IMR-90 (cell line): ENCODE data around the gene EHBP1L1. TPM values are rescaled to one million over a fixed set of nuclear protein-coding genes. Genes with fewer than 3 reads are reported as not detected.
A peak's percentile ranks its signal among the peaks of the same experiment; 100 is the strongest.

ENCODE experiments used
- ATAC-seq: fragments of 200-7000 bp; cut with Tn5 transposase; 2 replicates; pipeline ENCODE4 v1.9.1; 2020; ENCODE audit warnings: low read depth, mild to moderate bottlenecking, moderate library complexity
- BruUV-seq: library from RNA; stranded (reverse); fragments of 400-500 nt; replicated peaks from 2 replicates; lab custom pipeline; 2021; lab: Mats Ljungman, UMichigan
- CTCF ChIA-PET: fragments of 300-600 bp; formaldehyde crosslinking; extraction: SDS; loops from one replicate; lab custom pipeline; 2021; ENCODE audit warnings: antibody characterized with exemption; lab: Yijun Ruan, JAX
- POLR2A ChIA-PET: fragments of 300-600 bp; sonication (Branson Sonifier 250); formaldehyde crosslinking; loops from one replicate; lab custom pipeline; 2022; ENCODE audit warnings: antibody characterized with exemption; ENCODE audit not compliant: unreplicated experiment; lab: Charles Lee
- DNase-seq: peaks from one replicate; pipeline ENCODE4 v3.0.0; 2013
- H2AFZ ChIP-seq: replicated peaks from 2 replicates; pipeline ENCODE3; 2013; ENCODE audit warnings: low read length, mild to moderate bottlenecking; ENCODE audit not compliant: poor library complexity
- H2AK5ac ChIP-seq: 2 replicates; pipeline ENCODE4 v1.6.1; 2013; ENCODE audit warnings: low read depth, low read length, inconsistent platforms
- H2AK9ac ChIP-seq: replicated peaks from 2 replicates; pipeline ENCODE3; 2013; ENCODE audit warnings: mild to moderate bottlenecking, low read depth, low read length, moderate library complexity; ENCODE audit not compliant: poor library complexity
- H2BK120ac ChIP-seq: 2 replicates; pipeline ENCODE4 v1.6.1; 2013; ENCODE audit warnings: low read depth, low read length, inconsistent platforms
- H2BK15ac ChIP-seq: 3 replicates; pipeline ENCODE4 v1.6.1; 2013; ENCODE audit warnings: low read depth, low read length, inconsistent platforms
- H2BK20ac ChIP-seq: 2 replicates; pipeline ENCODE4 v1.6.1; 2013; ENCODE audit warnings: low read depth, mild to moderate bottlenecking, inconsistent platforms, low read length, moderate library complexity
- H2BK5ac ChIP-seq: 2 replicates; pipeline ENCODE4 v1.6.1; 2013; ENCODE audit warnings: mild to moderate bottlenecking, low read depth, low read length, inconsistent platforms; ENCODE audit not compliant: poor library complexity, severe bottlenecking
- H3K14ac ChIP-seq: replicated peaks from 2 replicates; pipeline ENCODE4 v1.6.1; 2013; ENCODE audit warnings: low read depth, low read length, inconsistent platforms
- H3K18ac ChIP-seq: 2 replicates; pipeline ENCODE4 v1.6.1; 2013; ENCODE audit warnings: low read depth, low read length, control low read depth
- H3K23ac ChIP-seq: 2 replicates; pipeline ENCODE4 v1.6.1; 2013; ENCODE audit warnings: low read depth, low read length, inconsistent platforms
- H3K27ac ChIP-seq: 2 replicates; pipeline ENCODE4 v1.5.1; 2013; ENCODE audit warnings: mild to moderate bottlenecking, control low read depth, low read length; ENCODE audit not compliant: insufficient read depth
- H3K27me3 ChIP-seq: 2 replicates; pipeline ENCODE4 v1.6.1; 2013; ENCODE audit warnings: low read length; ENCODE audit not compliant: control insufficient read depth, insufficient read depth
- H3K36me3 ChIP-seq: 2 replicates; pipeline ENCODE4 v1.6.1; 2013; ENCODE audit warnings: low read length, mixed read lengths; ENCODE audit not compliant: control insufficient read depth, insufficient read depth
- H3K4ac ChIP-seq: 2 replicates; pipeline ENCODE4 v1.6.1; 2013; ENCODE audit warnings: low read depth, low read length, inconsistent platforms
- H3K4me1 ChIP-seq: 2 replicates; pipeline ENCODE4 v1.6.1; 2013; ENCODE audit warnings: low read length, mixed read lengths; ENCODE audit not compliant: control insufficient read depth, insufficient read depth
- H3K4me2 ChIP-seq: 2 replicates; pipeline ENCODE4 v1.6.1; 2013; ENCODE audit warnings: low read depth, mild to moderate bottlenecking, control low read depth, low read length, moderate library complexity
- H3K4me3 ChIP-seq: 2 replicates; pipeline ENCODE4 v1.5.1; 2013; ENCODE audit warnings: low read depth, mild to moderate bottlenecking, control low read depth, low read length, moderate library complexity; ENCODE audit not compliant: insufficient read depth
- H3K56ac ChIP-seq: 2 replicates; pipeline ENCODE4 v1.6.1; 2013; ENCODE audit warnings: low read length, inconsistent platforms; ENCODE audit not compliant: insufficient read depth; ENCODE audit errors: extremely low read depth
- H3K79me1 ChIP-seq, 2 experiments: 2 replicates each; pipeline ENCODE4 v1.6.1; 2013; ENCODE audit warnings: low read length in 2 of 2, inconsistent platforms in 1 of 2, low read depth in 1 of 2
- H3K9ac ChIP-seq: 2 replicates; pipeline ENCODE4 v1.6.1; 2013; ENCODE audit warnings: low read depth, low read length, control low read depth
- H3K9me1 ChIP-seq: 2 replicates; pipeline ENCODE4 v1.6.1; 2013; ENCODE audit warnings: low read length, inconsistent platforms; ENCODE audit not compliant: insufficient read depth
- H3K9me3 ChIP-seq: 2 replicates; pipeline ENCODE4 v1.6.1; 2013; ENCODE audit warnings: low read length; ENCODE audit not compliant: control insufficient read depth, insufficient read depth
- H4K20me1 ChIP-seq: 2 replicates; pipeline ENCODE4 v1.6.1; 2013; ENCODE audit warnings: low read length, inconsistent platforms; ENCODE audit not compliant: insufficient read depth
- H4K5ac ChIP-seq: 2 replicates; pipeline ENCODE4 v1.6.1; 2013; ENCODE audit warnings: mild to moderate bottlenecking, low read depth, low read length, control low read depth
- H4K8ac ChIP-seq, 2 experiments: 2 replicates each; pipeline ENCODE4 v1.6.1; 2013; ENCODE audit warnings: low read depth in 2 of 2, low read length in 2 of 2, control low read depth in 1 of 2, inconsistent platforms in 1 of 2
- H4K91ac ChIP-seq: 2 replicates; pipeline ENCODE4 v1.6.1; 2013; ENCODE audit warnings: low read depth, low read length, inconsistent platforms; ENCODE audit not compliant: insufficient read depth
- CTCF ChIP-seq: conservative IDR thresholded peaks from 2 replicates; pipeline ENCODE4 v1.5.1; 2012; ENCODE audit warnings: mild to moderate bottlenecking, low read depth, low read length, improper control_type of control experiment
- NFE2L2 ChIP-seq: fragments of 150-350 bp; IDR thresholded peaks from 2 replicates; pipeline ENCODE4 v1.6.1; 2016; ENCODE audit warnings: low read depth, mild to moderate bottlenecking, low read length
- WGBS, 2 experiments: methylation state at CpG; one replicate each; pipeline versions ENCODE4 v1.1.5 to v1.1.7; 2013; ENCODE audit warnings: missing lambda C conversion rate in 2 of 2; ENCODE audit not compliant: insufficient read length in 1 of 2; ENCODE audit errors: extremely low coverage in 2 of 2; 5-methylcytosine and 5-hydroxymethylcytosine counted together
- dilution Hi-C: fragments of 300-500 bp; cut with HindIII; formaldehyde crosslinking; loops from one replicate; pipeline ENCODE4 v1.14.3; 2018; ENCODE audit warnings: low sequenced_read_pairs; ENCODE audit not compliant: unreplicated experiment
- in situ Hi-C: fragments of 300-500 bp; cut with MboI; formaldehyde crosslinking; loops from 3 replicates; pipeline ENCODE4 v1.14.3; 2019; ENCODE audit warnings: low sequenced_read_pairs, inconsistent platforms, mixed read lengths
- intact Hi-C: fragments of 100-400 bp; cut with micrococcal nuclease; formaldehyde crosslinking; loops from 2 replicates; pipeline ENCODE4 v1.10.0; 2022
- polyA plus RNA-seq, 3 experiments: library from polyadenylated mRNA; depleted of rRNA; stranded (reverse); fragments of >200 nt; gene quantifications; 2 replicates each; pipeline ENCODE4 v1.2.3, GENCODE V29; 2012; ENCODE audit warnings: low replicate concordance in 1 of 3
- total RNA-seq: library from RNA; depleted of rRNA; stranded (reverse); fragments of >200 nt; gene quantifications from 2 replicates; pipeline ENCODE4 v1.2.3, GENCODE V29; 2012

The EHBP1L1 gene
- total and polyA plus RNA-seq, 2 of the 4 experiments (the other 2 are of a cell fraction), result 10.0 to 27.4 TPM

- no TSS peak for BruUV-seq
These were observed 16.8 kb upstream of the EHBP1L1 start for GRCh38 chr11:65558930-65559509.

More at GRCh38 chr11:65558930-65559509, 16.8 kb upstream of the EHBP1L1 start:
- peak overlapping the region; percentile 75 for H2BK120ac ChIP-seq
- whole genome bisulfite sequencing, 2 experiments, result 0% methylated on average over 4 of the region's 19 CpGs; no CpG with 5 or more reads in 1 of the 2 experiments
- POLR2A ChIA-PET, result no interaction called here
- peaks cover 16 to 38% of the 10 kb centered on the region in 2 experiments; a peak in 3 of 4 replicates for H3K79me1 ChIP-seq
- H3K36me3 ChIP-seq, result no peaks in the 10 kb centered on the region
- H2BK15ac ChIP-seq, result peak overlapping the region; percentile 75; the same call in 2 of the 3 replicates
- in situ Hi-C loops (no loop called here), dilution Hi-C loops (no loop called here), intact Hi-C loops (no loop called here)
- 0 out of 2 replicates have a peak overlapping the region, but pooled peaks have one; percentile 63 for H3K56ac ChIP-seq
- H4K91ac ChIP-seq, result peak overlapping the region; percentile 93
- peaks cover 43% of the 10 kb centered on the region for H3K4me1 ChIP-seq
- peak overlapping the region; percentile 58 for H3K4me2 ChIP-seq
- peaks cover 12% of the 10 kb centered on the region; the same call in 1 of the 2 replicates for H4K20me1 ChIP-seq
- H3K9ac ChIP-seq, result peak overlapping the region; percentile 57
- H4K8ac ChIP-seq, result peak overlapping the region; percentile 91 to 97
- DNase-seq (peak; percentile 33), ATAC-seq (0 out of 2 replicates have a peak, but pooled peaks have one; percentile 0)
- peak overlapping the region; percentile 87 for H3K18ac ChIP-seq
- H3K14ac ChIP-seq, result peak overlapping the region; percentile 91
- H2BK5ac ChIP-seq, result peak overlapping the region; percentile 71
- H2BK20ac ChIP-seq, result peak overlapping the region; percentile 47
- peak overlapping the region; percentile 85 for H2AFZ ChIP-seq
- H2AK5ac ChIP-seq, result peak overlapping the region; percentile 92
- H3K23ac ChIP-seq, result peak overlapping the region; percentile 49; the same call in 1 of the 2 replicates
- H3K27me3 ChIP-seq, result no peaks in the 10 kb centered on the region
- no peaks in the 10 kb centered on the region for H3K9me3 ChIP-seq
- H4K5ac ChIP-seq, result peak overlapping the region; percentile 99
- H3K27ac ChIP-seq, result peak overlapping the region; percentile 87
- H3K4me3 ChIP-seq, result no peak overlapping the region
- TF ChIP-seq CTCF, result 0 out of 2 replicates have a peak, but pooled peaks have one; percentile 0
- TF ChIP-seq NFE2L2, result no peak
- CTCF ChIA-PET, result interaction anchor here (1.3 kb wide), 1 partner anchor 14 kb away, joined by 4 read pairs; the partner anchor contains the start of gene FAM89B
- peaks cover 25% of the 10 kb centered on the region for H3K9me1 ChIP-seq
- peak overlapping the region; percentile 99 for H2AK9ac ChIP-seq
- peak overlapping the region; percentile 96 for H3K4ac ChIP-seq
